ENCODE measurements around the gene PANK2.

DNA sequence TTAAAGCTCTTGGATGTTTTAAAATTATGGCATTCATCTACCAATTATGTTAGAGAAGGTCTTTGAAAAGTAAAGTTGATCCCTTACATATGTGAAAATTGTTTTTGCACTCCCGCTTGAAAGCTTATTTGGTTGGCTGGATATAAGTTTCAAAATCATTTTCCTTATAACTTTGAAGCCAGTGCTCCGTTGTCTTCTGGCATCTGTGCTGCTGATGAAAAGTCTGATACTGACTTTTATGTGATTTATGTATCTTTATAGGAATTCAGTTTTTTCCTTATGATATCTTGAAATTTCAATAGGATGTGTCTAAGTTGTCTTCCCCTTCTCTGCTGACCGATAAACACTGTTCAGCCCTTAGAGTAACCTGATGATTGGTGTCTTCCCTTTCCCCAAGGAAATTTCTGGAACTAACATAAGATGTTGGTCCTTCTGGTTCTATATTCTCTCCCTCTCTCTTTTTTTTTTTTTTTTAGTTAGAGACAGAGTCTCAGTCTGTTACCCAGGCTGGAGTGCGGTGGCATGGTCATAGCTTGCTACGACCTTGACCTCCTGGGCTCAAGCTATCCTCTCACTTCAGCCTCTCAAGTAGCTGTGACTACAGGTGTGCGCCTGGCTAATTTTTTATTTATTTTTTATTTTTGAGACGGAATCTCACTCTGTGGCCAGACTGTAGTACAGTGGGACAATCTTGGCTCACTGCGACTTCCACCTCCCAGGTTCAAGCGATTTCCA, 12.7 kb downstream of the PANK2 start:
- TF ChIP-seq POLR2A (IDR thresholded peaks at IDR 0.05) = no peak
- TF ChIP-seq, protein P1, sequence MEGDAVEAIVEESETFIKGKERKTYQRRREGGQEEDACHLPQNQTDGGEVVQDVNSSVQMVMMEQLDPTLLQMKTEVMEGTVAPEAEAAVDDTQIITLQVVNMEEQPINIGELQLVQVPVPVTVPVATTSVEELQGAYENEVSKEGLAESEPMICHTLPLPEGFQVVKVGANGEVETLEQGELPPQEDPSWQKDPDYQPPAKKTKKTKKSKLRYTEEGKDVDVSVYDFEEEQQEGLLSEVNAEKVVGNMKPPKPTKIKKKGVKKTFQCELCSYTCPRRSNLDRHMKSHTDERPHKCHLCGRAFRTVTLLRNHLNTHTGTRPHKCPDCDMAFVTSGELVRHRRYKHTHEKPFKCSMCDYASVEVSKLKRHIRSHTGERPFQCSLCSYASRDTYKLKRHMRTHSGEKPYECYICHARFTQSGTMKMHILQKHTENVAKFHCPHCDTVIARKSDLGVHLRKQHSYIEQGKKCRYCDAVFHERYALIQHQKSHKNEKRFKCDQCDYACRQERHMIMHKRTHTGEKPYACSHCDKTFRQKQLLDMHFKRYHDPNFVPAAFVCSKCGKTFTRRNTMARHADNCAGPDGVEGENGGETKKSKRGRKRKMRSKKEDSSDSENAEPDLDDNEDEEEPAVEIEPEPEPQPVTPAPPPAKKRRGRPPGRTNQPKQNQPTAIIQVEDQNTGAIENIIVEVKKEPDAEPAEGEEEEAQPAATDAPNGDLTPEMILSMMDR (IDR thresholded peaks at IDR 0.05) = no peak

Measured in body of pancreas (tissue), 4 donors.